GM19467 (cell line): Measurements from ENCODE around the gene ATG16L1.

ENCODE experiments used
- ATAC-seq: cut with Tn5 transposase; IDR thresholded peaks from one replicate; pipeline ENCODE4 v1.9.1; 2021; ENCODE audit warnings: mild to moderate bottlenecking, moderate library complexity; ENCODE audit not compliant: unreplicated experiment

Gene ATG16L1

DNA sequence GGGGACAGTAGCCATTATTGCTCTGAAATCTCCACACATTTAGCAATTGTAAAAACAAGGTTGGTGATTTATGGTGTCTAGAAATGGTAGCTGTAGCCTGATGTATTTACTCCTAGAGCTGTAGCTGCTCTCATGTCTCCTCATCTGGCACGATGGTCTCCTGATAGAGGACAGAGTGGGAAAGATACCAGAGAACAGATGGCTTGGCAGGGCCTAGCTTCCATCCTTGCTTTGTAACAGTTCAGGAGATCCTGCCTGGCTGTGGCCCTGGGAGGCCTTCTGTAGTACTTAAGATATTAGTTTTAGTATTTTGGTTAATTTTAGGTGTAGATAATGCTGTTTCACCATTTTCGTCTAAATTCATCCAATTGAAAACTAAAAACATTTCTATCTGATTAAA is 6.7 kb downstream of the ATG16L1 start:
- ATAC-seq = no peak

GRCh38 chr2:233259730-233260129 is 8.3 kb downstream of the ATG16L1 start:
- ATAC-seq = no peak

DNA sequence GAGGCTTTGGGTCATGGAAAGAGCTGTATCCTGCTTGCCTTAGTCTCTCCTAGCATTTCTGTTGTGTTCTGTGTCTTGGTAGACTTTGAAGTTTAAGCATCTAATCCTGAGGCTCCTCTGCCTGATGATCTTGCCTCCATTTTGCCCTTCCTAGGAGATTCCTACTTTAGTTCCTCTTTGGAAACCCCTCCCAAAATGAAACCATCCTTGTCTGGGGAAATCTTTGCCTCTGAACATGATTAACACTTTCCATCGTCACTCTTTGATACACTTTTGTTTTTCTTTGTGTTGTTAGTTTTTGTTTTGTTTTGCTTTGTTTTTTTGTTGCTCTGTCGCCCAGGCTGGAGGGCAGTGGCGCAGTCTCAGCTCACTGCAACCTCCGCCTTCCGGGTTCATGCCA is 9.2 kb downstream of the ATG16L1 start:
- ATAC-seq = no peak

- no peak for ATAC-seq
Observed at GRCh38 chr2:233261819-233262555, 10.5 kb downstream of the ATG16L1 start.

DNA sequence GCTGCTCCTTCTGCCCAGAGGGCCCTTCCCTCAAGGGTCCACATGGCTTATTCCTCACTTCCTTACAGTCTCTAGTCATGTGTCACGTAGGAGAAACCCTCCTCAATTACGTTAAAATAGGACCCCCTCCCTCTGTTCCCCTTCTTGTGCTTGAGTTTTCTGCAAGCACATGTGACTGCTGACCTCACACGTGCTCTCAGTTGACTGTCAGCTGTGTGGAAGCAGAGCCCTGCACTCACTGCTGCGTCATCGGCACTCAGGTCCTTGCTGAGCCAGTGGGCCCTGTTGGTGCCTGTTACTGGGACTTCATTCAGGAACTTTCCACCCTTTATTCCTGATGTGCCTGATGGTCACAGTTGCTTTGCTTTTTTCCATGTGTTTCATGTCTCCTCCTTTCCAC is 11.1 kb downstream of the ATG16L1 start:
- ATAC-seq = no peak

DNA sequence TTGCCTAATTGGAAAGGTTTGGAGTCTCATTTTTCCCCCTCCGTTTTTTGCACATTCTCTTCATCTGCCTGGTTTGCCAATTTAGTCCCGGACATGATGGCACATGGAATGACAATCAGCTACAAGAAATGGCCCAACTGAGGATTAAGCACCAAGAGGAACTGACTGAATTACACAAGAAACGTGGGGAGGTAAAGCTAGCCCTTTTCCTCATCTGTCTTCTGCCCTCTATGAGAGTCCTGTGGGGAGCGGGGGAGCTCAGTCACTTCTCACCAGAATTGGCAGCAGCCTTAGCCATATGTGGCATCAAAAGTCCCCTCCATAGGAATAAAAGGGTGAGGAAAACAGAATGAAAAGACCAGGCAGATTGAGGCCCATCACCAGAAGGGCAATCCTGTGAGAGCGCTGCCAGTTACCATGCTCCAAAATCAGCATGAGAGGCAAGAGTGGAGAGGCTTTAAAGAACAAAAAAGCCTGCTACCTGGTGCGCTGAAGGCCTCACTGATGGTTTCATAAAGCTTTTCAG is 11.6 kb downstream of the ATG16L1 start:
- ATAC-seq = no peak

DNA sequence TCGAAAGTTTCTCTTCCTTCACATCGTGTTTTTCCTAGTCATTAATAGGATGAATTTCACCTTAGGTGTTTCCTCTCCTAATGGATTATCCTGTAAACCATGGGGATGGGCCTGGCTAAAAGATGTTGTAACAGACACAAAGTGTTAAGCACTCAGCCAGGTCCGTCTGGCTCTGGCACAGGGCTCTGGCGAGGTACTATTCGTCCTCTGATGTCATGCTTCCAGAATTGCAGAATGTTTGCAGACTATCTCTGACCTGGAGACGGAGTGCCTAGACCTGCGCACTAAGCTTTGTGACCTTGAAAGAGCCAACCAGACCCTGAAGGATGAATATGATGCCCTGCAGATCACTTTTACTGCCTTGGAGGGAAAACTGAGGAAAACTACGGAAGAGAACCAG is 13.2 kb downstream of the ATG16L1 start:
- no peak for ATAC-seq

GRCh38 chr2:233265899-233266431 is 14.5 kb downstream of the ATG16L1 start:
- ATAC-seq = no peak

DNA sequence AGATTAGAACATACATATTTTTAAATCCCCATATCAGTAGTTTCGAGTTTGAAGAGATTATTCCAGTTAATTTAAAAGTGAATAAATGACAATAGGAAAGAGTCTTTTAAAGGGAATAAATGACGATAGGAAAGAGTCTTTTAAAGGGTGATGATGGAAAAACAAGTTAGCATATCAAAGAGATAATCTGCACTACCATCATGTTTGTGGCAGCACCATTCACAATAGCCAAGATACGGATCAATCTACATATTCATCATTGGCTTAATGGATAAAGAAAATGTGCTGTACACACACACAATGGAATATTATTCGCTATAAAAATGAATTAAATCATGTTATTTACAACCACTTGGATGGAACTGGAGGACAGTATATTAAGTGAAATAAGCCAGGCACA is 15.0 kb downstream of the ATG16L1 start:
- ATAC-seq = no peak

DNA sequence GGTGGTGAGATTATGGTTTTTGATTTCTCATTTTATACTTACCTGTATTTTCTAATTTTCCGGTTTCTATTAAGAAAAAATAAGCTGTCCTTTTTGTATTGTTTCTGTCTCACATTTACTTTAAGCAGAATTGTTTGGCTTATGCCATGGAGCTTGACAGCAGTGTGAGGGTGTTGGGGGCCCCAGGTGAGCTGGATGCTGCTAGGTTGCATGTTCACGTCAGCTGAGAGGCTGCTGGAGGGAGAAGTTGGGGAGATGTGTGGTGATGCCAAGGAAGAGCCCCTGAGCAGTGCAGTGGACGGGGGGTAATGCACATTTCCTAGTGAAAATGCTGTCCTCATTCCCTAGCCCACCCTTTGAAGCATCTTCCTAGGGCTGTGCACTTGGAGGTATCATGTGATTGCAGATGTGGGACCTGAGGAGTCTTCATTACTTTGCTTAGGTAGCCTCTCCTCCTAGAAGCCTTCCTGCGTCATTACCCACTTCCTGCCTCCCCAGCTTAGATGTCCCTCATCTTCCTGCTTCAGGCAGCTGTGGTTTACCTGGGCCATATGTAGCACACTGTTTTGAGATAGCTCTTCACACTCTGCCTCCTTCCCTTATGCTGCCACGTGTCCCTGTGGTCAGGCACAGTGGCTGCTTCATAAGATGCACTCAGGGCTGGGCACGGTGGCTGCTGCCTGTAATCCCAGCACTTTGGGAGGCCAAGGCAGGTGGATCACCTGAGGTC is 16.2 kb downstream of the ATG16L1 start:
- peak; percentile 88 for ATAC-seq

DNA sequence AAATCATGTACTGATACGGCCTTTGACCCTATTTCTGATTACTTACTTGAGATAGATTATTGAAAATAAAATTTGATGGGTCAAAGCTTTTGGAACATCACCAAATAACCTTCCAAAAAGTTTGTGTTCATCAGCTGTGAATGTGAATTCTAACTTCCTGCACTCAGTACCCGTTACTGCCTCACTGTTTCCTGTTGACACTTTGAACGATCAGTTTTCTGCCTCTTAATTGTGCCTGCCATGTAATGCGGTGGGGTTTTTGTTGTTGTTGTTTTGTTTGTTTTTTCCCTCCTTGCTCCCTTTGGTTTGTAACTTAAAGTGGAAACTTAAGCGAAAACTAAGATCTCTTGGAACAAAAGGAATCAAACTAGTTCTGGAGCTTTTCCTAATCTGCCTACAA is 18.9 kb downstream of the ATG16L1 start:
- ATAC-seq = no peak

GRCh38 chr2:233270951-233271350 is 19.5 kb downstream of the ATG16L1 start:
- ATAC-seq = no peak

DNA sequence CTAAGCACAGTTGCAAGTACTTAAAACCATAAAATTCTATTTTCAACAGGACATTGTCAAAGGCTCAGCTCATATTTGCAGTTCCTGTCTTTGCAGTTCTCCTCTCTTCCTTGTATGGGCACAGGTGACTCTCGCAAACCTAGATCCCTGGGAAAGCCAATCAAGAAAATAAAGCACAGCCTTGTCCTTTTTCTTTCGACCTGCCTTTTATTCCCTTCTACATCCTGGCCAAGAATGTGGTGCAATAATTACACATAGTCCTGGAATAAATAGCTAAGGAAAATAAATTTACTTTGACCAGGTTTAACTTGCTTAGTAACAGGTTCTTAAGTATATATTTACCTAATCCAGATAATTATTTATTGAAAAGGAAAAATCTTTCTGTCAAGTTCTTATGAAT is 20.2 kb downstream of the ATG16L1 start:
- ATAC-seq = no peak

DNA sequence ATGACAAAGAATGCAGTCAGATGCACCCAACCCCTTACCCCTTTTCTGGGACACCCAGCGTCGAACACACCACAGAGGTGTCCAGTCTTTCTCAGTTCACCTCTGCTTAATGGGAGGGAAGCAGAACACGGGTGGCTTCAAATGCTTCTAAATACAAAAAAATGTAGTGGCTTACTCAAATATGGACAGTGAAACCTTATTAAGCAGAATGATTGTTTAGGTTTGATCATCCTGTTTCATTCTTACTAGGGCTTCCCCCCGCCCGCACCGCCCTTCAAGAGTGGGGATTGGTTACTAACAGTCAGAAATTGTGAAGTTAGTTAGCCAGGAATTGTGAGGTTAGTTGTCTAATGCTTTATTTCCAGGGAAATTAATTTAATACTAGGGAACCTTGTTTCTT is 21.6 kb downstream of the ATG16L1 start:
- ATAC-seq = no peak

- ATAC-seq = no peak
Observed at GRCh38 chr2:233275223-233275622, 23.8 kb downstream of the ATG16L1 start.

DNA sequence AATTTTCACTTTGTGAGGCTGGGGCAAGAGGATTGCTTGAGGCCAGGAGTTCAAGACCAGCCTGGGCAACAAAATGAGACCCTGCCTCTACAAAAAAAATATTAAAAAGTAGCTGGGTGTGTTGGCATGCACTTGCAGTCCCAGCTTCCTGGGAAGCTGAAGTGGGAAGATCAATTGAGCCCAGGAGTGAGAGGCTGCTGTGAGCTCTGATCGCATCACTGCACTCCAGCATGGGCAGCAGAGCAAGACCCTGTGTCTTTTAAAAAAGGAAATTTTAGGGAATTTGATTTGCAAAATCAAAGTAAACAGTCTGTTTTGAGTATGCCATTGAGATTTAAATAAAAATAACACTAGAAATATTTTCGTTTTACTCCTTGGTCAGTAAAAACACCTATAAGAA is 27.4 kb downstream of the ATG16L1 start:
- ATAC-seq = no peak

- ATAC-seq = no peak
Observed at GRCh38 chr2:233280114-233280693, 28.7 kb downstream of the ATG16L1 start.

DNA sequence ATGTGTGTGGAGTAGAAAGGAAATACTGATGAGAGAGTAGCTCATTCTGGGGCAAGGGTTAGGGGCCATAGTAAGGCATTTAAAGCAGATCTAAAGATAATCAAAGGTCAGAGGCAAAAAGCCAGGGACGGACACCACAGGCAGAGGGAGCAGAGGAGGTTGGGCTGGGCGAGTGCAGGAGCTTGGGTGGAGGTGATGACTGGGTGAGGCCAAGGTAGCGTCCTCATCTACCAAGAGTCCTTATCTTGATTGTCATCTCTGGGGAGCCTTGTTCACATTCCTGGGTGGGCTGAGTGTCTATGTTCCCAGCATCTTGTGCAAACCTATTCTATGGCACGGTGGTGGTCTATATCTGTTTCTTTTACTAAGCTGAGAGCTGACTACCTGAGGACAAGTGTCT is 30.1 kb downstream of the ATG16L1 start:
- no peak for ATAC-seq

- no peak for ATAC-seq
Observed at GRCh38 chr2:233281992-233282603, 30.6 kb downstream of the ATG16L1 start.

- no peak for ATAC-seq
Observed at GRCh38 chr2:233285921-233286320, 34.4 kb downstream of the ATG16L1 start.

GRCh38 chr2:233287871-233288270 is 36.4 kb downstream of the ATG16L1 start:
- no peak for ATAC-seq
